GM19372 (cell line): Measurements from ENCODE around the gene CCDC3.
"Not testable (repeated sequence)": the region's sequence is repeated elsewhere in the genome, so short reads cannot be mapped to it uniquely, and the experiment has no call there.

Experiments used
- ATAC-seq: cut with Tn5 transposase; IDR thresholded peaks from one replicate; pipeline ENCODE4 v1.9.1; 2021; ENCODE audit warnings: mild to moderate bottlenecking, low read depth, moderate library complexity; ENCODE audit not compliant: unreplicated experiment

CCDC3 gene

DNA sequence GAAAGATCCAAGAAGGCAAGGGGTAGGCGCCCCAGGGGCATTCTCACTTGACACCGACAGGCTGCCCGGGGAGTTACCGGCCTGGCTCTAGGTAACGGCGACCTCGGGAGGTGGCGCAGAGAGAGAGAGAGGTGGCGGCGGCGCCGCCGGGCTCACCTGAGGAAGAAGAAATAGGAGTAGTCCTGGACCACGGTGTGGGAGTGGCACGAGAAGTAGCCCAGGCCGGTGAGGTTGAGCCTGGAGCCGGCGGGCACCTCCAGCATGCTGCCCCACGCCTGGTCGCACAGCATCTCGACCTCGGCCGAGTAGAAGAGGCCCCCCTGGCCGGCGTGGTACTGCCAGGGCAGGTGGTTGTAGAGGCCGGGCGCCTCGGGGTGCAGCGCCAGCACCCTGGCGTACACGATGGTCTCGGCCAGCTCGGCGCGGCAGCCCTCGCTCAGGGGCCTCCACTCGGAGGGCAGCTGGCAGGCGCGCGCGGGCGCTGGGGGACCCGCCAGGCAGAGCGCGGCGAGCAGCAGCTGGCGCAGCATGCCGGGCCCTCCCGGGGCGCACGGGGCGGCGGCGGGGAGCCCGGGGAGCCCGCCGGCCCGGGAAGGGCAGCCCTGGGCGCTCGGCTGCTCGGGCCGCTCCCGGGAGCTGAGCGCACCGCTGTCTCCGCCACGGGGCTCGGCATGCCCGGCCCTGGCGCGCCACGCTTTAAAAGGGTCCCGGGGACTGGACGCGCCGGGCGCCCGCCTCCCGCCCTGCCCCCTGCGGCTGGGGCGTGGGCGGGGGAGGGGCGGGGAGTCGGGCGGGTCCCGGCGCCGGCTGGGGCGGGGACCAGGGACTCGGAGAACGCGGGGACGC, at the start of gene CCDC3:
CCDC3 (minus strand) TSS at position 673 of the 846 bp plus-strand sequence; CDS start at position 530, 143 bp downstream.
- ATAC-seq: no peak

DNA sequence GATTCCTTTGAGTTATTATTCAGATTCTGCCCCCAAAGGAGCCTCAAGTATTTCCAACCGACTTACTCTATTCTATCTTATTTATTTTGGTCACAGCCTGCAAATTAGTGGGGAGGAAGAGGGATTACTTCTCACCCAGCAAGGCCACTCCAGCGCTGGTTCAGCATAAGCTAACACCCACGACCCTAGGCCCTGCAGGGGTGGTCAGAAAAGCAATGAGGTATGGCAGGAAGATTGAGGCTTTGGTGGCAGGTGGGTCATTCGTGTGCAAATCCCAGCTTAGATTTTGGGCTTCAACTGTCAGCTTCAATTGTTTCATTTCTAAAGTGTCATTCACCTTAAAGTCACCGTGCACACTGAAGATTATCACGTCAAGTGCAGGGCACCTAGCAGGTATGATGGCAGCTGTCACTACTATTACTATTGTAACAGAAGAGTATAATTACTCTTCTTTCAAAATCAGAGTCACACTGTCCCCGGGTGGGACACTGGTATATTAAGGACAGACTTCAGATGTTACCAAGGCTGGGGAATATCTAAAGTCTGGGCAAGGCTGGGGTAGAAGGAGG, 49.7 kb upstream of the CCDC3 start:
- ATAC-seq: no peak

DNA sequence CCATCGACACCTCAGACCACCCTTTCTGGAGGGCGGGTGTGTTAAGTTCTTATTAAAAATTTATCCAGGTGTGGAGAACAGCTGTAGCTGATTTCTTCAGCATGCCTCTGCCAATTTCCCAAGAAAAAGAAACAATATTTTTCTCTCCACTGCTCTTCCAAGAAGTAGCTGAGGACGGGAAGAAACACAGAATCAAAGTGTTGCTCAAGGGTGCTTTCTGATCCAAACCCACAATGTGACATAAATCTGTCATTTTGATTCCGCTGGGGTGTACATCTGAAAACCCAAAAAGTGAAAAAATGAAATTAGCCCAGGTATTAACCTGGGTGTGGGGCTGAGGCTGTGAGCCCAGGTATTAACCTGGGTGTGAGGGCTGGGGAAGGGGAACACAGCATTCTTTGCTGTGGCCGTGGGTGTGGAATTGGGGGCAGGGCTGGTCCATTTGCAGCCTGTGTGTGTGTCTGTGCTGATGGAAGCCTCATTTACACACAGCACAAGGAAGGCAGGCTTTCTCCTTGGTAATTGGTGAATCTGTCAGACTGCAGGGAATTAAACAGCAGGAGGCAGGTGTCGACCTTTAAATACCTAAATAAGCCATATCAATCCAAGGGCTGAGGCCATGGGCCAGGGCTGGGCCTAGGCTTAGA, 48.4 kb upstream of the CCDC3 start:
- ATAC-seq: no peak

DNA sequence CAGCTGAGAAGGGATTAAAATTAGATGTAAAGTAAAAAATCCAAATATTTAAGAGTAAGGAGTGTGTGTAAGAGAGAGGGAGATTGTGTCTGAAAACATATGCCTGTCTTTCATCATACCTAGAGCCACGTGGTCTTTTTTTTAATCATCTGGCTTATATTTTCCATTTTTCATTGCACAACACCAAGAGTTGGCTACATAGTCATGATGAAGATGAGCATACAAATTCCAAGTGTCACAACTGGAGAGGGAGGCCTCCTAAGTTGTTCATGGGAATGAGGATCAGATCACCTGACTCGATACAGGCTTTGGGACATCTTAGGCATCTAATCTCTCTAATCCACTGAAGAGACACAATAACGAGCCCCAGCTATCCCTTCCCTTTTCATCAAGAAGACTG, 47.2 kb upstream of the CCDC3 start:
- no peak for ATAC-seq

DNA sequence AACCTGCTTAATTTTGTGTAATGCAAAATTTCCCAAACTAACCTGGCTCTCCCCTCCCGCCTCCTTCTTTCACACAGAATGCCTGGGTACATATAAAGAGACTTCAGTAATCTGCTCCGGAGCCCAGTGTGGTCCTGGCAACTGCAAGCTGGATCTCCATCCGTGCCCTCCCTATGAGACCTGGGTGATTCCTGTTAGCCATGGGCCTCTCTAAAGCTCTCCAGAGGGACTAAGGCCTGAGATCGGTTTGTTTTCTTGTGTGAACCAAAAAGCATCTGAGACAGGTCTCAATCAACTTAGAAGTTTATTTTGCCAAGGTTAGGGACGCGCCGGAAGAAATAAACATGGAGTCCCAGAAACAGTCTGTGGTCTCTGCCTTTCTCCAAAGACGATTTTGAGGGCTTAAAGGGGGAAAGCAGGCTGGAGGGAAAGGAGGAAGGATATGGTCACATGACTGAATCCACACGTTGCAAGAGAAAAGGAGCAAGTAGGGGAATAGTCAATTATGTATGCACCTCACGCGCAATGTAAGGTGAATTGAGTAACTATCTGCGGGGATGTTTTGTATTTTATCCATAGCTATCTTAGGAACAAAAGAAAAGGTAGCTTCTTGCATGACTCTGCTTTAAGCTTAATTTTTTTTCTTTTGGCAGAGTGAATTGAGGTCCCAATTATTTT, 46.2 kb upstream of the CCDC3 start:
- no peak for ATAC-seq

DNA sequence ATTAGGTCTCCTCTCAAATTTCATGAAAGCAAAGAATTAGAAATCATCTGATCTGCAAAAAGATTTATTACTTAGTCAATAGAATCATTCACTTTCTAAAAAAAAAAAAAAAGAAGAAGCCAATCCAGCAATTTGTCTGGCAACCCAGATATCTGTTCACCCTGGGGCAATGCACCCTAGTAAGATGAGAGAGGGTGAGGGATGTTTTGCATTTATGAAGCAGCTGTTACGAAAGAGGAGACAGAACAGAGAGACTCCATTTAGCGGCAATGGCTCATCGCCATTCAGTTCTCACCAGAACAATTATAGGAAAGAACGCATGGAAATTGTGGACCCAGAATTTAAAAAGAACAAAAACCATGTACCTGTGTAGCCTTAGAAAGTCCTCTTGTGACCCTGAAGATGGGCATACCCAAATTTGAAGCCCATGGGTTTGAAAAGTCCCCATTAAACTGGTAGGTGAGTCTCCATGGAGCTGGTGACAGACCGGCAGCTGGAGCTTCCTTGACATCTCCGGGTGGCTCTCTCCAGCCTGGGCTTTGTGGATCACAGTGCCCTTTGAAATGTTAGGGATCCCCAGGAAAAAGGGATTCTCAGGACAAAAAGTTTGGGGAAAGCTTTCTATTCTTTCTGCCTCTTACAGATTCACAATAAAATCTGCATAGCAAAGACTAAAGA, 45.5 kb upstream of the CCDC3 start:
- no peak for ATAC-seq

DNA sequence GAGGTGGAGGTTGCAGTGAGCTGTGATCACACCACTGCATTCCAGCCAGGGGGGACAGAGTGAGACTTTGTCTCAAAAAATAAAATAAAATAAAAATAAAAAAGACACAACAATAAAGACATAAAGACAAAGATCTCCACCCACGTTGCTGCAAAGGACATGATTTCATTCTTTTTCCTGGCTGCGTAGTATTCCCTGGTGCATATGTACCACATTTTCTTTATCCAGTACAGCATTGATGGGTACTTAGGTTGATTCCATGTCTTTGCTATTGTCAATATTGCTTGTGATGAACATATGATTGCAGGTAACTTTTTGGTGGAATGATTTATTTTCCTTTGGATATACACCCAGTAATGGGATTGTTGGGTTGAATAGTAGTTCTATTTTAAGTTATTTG, 42.0 kb upstream of the CCDC3 start:
- ATAC-seq: no peak

DNA sequence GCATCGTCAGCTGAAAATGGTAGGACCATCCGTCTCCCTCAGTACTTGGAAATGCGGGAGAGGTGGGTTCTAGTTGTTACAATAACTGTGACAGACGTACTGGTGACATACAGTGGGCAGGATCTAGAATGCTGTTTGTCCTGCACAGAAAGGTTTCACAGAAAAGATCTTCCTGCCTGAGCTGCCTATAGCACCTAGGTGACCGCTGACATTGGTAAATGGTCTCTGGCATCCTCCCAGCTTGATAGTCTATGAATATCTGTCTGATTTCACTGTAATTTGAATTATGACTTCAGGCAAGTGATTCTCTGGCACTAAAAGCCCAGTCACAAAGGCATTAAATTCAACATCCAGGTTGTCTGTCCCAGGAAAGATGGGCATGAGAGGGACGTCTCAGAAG, 38.2 kb upstream of the CCDC3 start:
- ATAC-seq: no peak

DNA sequence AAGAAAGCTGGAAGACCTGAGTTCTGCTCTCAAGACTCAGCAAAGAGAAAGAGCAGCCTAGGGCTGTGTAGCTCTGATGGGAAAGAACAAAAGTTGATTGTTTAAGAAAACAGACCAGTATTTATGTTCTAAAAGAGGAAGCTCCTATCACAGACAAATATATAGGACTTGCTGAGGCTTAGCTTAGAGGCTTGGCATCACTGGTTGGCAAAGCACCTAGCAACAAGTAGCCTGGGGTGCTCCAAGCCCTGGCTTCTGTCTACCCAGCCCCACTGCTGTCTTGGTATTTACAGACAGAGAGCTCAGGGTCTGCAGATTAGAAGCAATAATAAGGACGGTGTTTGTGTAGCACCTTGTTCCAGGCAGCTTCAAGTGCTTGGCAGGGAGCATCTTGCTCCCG, 36.9 kb upstream of the CCDC3 start:
- ATAC-seq: no peak

DNA sequence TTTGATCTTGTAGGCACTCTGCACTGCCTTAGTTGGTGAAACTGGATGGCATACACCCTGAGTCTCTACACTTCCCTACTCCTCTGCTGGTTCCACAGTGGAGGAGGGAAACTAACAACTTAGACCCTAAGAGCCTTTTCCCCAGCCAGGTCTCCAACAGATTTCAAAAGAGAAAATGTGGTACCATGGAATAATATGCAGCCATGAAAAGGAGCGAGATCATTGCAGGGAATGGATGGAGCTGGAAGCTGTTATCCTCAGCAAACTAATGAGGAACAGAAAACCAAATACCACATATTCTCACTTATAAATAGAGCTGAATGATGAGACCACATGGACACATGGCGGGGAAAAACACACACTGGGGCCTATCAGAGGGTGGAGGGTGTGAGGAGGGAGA, 36.3 kb upstream of the CCDC3 start:
- no peak for ATAC-seq

DNA sequence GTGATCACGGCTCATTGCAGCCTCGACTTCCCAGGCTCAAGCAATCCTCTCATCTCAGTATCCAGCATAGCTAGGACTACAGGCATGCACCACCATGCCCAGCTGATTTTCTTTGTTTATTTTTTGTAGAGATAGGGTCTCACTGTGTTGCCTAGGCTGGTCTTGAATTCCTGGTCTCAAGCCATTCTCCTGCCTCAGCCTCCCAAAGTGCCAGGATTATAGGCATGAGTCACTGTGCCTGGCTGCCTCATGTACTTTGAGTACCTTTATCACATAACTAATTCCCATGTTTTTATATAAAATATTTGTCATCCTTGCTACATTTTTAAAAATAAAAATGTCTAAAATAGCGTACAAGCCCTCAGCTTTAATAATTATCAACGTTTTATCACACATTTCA, 35.3 kb upstream of the CCDC3 start:
- no peak for ATAC-seq

DNA sequence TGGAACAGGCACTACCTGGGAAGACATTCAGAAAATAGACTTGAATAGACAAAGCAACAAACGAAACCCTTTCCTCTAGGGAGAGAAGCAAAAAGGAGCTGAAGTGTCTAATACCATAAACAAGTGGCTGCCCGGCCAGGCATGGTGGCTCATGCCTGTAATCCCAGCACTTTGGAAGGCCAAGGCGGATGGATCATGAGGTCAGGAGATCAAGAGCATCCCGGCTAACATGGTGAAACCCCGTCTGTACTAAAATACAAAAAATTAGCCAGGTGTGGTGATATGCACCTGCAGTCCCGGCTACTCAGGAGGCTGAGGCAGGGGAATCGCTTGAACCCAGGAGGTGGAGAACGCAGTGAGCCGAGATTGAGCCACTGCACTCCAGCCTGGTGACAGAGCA, 34.2 kb upstream of the CCDC3 start:
- not testable (repeated sequence) for ATAC-seq

DNA sequence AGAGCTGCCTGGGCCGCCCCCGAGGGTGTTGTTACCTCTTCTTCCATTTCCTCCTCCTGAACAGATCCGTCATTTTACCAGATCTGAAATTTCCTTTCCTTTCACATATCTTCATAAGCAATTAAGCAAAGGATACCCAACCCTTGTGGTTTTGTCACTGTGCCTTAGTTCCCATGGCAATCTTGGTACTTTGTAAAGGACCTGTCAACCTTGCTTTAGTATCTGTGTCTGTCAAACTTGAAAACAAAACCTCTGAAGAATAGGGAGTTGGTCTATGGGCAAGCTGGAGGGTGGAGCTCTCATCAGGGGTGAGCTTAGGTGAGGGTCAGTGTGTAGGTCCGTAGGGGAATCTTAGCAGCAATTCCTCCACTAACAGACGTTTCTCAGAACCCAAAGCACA, 25.4 kb upstream of the CCDC3 start:
- no peak for ATAC-seq

DNA sequence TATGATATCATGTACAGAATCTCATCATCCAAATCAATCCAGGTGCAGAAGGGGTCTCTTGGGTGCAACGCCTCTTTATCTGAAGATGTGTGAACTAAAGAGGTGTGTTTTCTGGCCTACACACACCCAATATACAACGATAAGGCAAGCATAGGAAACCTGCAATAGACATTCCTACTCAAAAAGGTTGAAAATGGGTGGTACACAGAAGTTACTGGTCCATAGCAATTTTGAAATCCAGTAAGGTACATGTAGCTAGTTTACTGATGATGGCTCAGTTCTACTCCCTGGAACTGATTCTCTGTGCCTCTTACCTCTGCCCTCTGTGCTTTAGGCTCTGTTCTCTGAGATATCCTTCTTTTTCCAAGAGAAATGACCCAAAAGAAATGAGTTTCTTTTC, 22.2 kb upstream of the CCDC3 start:
- no peak for ATAC-seq

DNA sequence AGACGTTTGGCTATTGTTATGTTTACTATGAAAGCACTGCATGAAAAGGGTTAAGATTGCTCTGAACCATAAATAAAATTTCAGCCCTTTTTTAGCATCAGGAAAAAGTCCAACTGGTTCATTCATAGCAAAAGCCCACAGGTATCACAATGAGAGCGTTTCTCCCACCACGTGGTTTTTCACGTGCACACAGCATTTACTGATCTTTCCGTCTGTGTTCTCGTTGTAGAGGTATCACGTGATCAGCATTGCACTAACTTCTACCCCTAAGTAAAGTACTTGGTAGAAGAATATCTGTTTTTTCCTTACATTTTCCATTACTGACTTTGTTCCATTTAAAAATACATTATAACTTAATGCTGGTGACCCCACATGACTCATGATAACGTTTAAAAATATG, 17.8 kb upstream of the CCDC3 start:
- ATAC-seq: no peak

DNA sequence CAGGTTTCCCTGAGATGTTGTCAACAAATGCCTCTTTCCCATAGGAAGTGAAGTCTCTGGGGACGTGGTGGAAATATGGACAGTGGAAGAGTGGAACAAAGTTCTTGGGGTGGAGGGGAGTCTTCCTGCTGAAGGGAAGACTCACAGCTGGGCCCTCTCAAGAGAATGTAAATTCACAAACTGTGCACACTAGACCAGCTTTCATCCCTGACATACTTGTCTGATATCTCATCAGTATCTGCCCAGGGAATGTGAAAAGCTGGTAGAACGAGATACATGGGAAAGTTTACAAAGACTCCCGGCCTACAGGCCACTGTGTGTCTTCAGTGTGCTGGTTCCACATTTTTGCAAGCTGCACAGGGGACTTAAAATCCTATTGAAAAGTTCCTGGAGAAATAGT, 16.7 kb upstream of the CCDC3 start:
- no peak for ATAC-seq

DNA sequence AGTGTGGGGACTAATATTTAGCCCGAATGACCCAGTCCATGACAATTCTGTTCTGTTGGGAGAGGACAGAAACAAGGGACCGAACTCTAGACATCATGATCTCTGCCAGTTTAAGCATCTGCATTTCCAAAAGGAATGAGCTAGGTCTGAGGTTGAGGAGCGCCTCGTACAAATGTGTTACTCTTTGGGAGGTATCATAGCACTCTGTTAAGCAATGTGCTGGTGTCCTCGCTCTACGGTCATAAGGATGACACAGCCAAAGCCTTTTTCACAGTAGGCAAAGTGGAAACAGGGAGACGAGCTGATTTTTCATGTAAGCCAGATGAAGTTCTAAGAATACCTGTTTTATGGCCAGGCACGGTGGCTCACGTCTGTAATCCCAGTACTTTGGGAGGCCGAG, 15.4 kb upstream of the CCDC3 start:
- ATAC-seq: no peak

DNA sequence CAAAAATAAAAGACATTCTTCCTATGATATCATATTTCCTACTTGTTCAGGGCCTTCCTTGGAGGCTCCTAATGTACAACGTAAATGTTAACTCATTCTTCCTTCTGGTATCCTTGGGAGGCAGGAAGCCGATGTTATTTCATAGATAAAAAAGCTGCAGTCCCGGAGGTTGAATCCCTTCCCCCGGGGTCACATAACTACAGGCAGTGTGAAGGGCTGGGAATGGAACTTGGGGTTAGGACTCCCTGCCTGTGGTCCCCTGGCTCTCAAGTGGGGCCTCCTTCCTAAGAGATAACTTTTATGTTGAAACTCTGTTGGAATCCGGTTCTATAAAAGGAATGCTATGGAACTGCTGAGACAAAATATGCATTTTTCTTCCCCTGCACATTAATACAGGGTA, 14.9 kb upstream of the CCDC3 start:
- ATAC-seq: no peak

DNA sequence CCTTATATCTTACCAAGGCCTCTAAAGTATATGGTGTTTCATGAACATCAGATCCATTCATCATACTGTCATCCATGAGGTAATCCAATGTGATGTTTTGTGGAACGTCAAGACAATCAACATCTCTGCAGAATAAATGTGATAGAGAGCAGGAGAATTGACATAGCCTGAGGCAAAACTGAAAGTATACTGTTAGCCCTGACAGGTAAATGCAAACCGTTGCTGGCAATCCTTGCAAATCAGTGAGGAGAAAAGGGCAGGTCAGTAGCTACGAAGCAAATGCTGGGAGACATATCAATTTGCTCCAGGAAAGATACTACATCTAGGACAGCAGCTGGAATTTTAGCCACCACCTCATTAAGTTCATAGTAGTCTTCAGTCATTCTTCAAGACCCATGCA, 4.5 kb upstream of the CCDC3 start:
- no peak for ATAC-seq

DNA sequence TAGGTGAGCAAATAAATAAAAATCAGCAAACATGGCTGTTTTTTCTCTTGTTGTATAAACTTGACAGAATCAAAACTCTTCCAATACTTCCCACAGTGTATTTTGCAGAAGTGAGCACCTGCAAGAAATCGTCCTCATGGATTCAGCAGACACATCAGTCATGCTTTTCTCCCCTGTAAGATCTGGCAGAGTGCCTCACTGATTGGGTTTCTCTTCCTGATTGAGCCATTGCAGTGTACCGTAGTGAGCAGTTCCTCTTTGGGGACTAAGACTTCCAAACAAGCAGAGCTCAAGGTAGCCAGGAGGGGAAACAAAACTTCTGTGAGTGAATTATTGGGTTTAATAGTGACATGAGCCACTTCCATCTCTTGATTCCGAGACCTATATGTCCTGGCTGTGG, 2.2 kb upstream of the CCDC3 start:
- no peak for ATAC-seq

DNA sequence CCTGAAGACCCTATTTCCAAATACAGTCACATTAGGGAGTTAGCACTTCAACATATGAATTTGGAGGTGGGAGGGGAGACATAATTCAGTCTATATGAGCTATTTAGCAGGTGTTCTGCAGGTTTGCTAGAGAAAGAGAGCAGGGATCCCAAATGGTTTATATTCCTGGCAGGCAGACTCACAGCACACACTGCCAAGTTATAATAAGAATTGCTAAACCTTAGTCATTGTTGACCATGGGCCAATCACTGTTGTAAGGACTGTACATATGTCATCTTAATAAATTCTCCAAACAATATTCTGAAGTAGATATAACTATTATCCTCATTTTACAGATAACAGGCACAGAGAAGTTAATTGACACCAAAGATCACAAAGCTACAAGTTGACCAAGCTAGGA, 1.5 kb upstream of the CCDC3 start:
- ATAC-seq: no peak
